ENCODE data around the gene PAM.
"Not testable (repeated sequence)": the region's sequence is repeated elsewhere in the genome, so short reads cannot be mapped to it uniquely, and the experiment has no call there.

Gene PAM

DNA sequence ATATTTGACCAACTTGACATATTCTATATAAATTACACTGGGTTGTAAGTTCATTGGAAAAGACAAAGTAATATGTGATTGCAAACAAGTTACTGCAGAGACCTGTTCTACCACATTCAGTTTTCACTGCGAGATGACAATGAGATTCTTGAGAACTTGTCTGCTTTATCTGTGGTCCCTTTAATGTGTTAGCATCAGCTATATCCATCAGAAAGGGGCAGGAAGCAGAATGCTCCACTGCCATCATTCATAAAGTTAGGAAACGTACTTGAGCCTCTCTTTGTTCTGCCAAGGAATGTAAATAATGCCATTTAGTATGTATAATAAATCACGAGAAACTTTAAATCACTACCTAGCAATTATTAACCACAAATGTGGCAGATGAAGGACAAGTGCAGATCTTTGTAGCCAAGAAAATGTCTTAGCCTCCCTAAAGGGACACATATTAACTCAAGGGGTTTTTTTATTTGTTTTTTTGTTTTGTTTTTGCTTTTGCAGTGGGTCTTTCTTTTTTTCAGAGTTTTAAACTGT, 305.4 kb downstream of the PAM start:
- no peak for DNase-seq (ENCODE audit: low spot score)

DNA sequence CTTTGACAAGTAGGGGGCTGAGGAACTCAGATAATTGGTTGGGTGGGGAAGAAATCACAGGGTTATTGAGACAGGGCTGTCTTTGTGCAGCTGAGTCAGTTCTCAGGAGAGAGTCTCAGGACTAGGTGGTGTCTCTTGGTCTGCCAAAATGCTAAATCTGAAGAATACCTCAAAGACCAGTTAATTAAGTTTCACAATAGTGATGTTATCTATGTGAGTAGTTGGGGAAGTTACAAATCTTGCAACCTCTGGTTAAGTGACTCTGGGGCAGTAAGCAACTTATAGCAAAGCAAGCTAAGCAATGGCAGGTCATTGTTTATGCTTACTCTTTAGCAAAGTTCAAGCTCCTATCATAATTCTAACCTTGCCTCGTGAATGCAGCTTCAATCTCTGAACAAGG, 311.2 kb downstream of the PAM start:
- no peak for DNase-seq (ENCODE audit: low spot score)

DNA sequence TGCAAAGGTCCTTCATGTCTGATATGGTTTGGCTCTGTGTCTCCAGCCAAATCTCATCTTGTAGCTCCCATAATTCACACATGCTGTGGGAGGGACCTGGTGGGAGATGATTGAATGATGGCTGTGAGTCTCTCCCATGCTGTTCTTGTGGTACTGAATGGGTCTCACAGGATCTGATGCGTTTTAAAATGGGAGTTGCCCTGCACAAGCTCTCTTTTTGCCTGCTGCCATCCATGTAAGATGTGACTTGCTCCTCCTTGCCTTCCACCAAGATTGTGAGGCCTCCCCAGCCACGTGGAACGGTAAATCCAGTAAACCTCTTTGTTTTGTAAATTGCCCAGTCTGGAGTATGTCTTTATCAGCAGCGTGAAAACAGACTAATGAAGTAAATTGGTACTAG, 318.4 kb downstream of the PAM start:
- not testable (repeated sequence) for DNase-seq (ENCODE audit: low spot score)

DNA sequence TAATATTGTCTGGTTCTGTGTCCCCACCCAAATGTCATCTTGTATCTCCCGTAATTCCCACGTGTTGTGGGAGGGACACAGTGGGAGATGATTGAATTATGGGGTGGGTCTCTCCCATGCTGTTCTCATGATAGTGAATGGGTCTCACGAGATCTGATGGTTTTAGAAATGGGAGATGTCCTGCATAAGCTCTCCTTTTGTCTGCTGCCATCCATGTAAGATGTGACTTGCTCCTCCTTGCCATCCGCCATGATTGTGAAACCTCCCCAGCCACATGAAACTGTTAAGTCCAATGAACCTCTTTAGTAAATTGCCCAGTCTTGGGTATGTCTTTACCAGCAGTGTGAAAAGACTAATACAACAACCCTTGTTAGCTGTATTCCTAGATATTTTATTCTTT, 320.3 kb downstream of the PAM start:
- no peak for DNase-seq (ENCODE audit: low spot score)

All from activated CD4-positive, alpha-beta T cell treated with anti-CD3 and anti-CD28 coated beads, Interleukin-2, Interleukin-4, amounts not matched to agents 100 ng/mL and 50 ng/mL, durations not matched to agents 16 hours and 8 hours (primary cell).